ENCODE measurements around the gene IQSEC1.
A peak's percentile ranks its signal among the peaks of the same experiment; 100 is the strongest.

IQSEC1 gene

DNA sequence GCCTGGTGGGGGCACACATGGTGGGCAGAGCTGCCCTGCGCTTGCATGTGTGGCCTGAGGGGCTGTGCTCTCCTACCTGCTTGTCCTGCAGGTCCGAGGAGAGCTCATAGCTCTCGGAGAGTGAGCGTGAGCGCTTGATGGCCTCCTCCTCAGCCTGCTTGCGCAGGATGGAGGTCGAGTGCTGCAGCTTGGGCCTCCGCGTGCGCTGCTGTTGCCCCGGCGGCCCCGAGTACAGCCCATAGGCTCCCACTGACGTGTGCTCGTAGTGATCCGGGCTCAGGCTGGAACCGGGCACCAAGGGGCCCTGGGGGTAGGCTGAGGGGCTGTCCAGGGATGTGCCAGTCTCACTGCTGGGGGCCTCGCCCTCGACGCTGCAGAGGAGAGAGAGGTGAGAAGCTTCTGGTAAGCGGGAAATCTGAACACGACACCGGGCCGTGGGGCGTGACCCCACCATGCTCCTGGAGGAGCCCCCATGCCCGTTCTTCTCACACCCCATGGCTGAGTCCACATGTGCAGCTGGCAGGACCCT lies 131.7 kb downstream of the IQSEC1 start:
- Mint-ChIP-seq H3K27ac (no peak overlapping the region), H3K27me3 (ENCODE audit: low read depth) (no peaks in the 10 kb centered on the region), H3K36me3 (ENCODE audit: low read depth) (peaks cover 3% of the 10 kb centered on the region), H3K4me3 (no peak overlapping the region), H3K9me3 (no peaks in the 10 kb centered on the region), H3K4me1 (ENCODE audit: low read depth) (peaks cover 5% of the 10 kb centered on the region)

DNA sequence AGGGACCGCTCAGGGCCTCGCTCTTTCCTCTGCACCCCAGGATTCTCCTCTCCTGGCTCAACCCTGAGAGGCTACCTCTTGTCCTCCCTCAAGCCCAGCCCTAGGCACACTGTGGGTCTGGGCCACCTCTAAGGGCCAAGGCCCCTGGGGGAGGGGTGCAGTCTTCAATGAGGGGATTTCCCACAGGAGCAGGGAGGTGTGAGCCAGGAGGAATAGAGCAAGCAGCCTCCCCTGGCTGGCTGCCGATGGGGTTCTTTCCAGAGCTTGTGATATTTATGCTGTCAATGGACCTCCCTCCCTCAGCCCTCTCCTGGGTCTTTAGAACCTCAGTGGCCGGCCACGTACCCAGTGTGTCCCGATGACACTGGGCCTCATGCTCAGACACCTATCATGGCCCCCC lies 132.4 kb downstream of the IQSEC1 start:
- H3K27me3 Mint-ChIP-seq (ENCODE audit: low read depth) = no peaks in the 10 kb centered on the region
- H3K9me3 Mint-ChIP-seq = no peaks in the 10 kb centered on the region

DNA sequence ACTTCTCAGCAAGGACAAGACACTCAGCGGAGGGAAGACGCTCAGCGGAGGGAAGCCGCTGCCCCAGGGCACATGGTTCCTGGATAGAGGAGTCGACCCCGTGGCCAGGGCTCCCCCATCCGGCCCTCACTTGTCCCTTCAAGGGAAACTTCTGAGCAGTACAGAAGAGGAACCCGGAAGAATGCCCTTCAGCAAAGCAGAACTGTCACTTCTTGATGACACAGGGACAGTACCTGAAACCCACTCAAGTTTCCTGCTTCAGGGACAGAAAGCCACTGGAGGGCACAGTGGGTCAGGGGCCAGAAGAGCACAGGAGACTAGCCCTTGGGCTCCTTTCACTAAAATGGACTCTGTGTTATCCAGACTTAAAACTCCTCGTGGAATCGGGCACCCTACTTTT lies 134.1 kb downstream of the IQSEC1 start:
- Mint-ChIP-seq H3K4me1 (ENCODE audit: low read depth) (peaks cover 2% of the 10 kb centered on the region), H3K27ac (no peak overlapping the region), H3K36me3 (ENCODE audit: low read depth) (peaks cover 5% of the 10 kb centered on the region), H3K9me3 (no peaks in the 10 kb centered on the region), H3K4me3 (no peak overlapping the region), H3K27me3 (ENCODE audit: low read depth) (no peaks in the 10 kb centered on the region)

More for the DNA sequence above, 132.4 kb downstream of the IQSEC1 start:
- H3K4me1 Mint-ChIP-seq (ENCODE audit: low read depth) = peaks cover 2% of the 10 kb centered on the region
- H3K36me3 Mint-ChIP-seq (ENCODE audit: low read depth) = peaks cover 3% of the 10 kb centered on the region
- H3K4me3 Mint-ChIP-seq = no peak overlapping the region
- peak overlapping the region; percentile 20 for H3K27ac Mint-ChIP-seq

DNA sequence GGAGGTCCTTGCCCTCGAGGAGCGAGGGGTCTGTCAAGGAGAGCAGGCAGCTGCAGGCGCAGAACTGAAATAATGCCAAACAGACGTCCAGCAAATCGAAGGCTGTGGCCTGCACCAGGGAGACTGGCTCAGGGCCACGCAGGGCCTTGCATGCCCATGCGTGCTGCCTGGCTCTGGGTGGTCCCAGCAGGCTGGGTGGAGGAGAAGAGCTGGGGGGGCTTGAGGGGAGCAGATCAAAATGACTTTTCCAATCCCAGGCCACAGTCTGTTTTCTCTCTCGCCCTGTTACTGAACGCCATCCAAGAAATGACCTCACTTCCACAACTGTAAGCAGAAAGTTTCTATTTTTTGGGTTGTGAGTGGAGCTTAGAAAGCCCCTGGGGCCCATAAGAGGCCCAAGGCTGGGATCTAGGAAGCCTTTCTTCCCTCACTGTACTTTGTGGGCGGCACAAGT lies 134.9 kb downstream of the IQSEC1 start:
- Mint-ChIP-seq H3K9me3 (no peaks in the 10 kb centered on the region), H3K4me1 (ENCODE audit: low read depth) (peaks cover 2% of the 10 kb centered on the region), H3K27me3 (ENCODE audit: low read depth) (no peaks in the 10 kb centered on the region), H3K36me3 (ENCODE audit: low read depth) (peaks cover 5% of the 10 kb centered on the region), H3K4me3 (no peak overlapping the region), H3K27ac (no peak overlapping the region)

DNA sequence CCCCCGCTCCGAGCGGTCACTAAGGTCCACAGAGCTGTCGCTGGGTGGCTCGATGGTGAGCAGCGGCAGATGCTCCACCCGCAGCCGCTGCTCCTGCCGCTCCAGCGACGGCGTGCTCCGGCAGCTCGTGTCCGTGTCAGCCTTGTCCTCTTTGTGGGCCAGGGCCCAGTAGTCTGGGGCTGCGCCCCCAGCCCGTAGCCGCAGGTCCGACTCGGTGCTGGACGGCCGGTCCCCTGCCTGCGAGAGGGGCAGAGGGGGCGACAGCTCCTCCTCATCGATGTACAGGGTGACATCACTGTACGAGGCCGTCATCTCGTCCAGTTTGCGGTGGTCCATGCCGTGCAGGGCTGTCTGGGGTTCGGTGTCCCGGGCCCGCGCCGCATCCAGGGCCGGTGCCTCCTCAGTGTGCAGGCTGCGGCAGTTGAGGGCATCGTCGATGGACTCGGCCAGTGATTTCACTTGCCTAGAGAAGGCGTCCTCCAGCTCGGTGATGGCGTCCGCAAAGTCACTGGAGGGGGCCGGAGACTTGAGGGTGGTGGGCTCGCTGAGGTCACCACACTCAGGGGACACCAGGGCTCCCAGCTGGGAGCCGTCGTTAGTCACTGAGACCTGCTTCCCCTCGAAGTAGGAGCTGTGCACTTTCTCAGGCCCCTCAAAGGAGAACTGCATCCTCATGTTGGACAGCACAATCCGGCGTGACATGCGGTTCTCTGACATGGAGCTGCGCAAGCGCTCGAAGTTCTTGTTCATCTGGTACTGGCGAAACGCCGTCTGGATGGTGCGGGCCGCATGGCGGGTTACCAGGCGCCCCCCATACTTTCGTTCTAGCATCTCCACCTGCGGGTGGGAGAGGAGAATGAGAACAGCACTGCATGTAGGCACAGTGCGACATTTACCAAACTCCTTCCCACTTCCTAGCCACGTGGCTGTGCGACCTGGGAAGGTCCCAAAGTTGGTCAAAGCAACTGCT lies 137.1 kb downstream of the IQSEC1 start:
- Mint-ChIP-seq H3K4me3 (no peak overlapping the region), H3K27ac (no peak overlapping the region), H3K36me3 (ENCODE audit: low read depth) (peaks cover 2% of the 10 kb centered on the region), H3K9me3 (no peaks in the 10 kb centered on the region), H3K4me1 (ENCODE audit: low read depth) (peaks cover 2% of the 10 kb centered on the region), H3K27me3 (ENCODE audit: low read depth) (no peaks in the 10 kb centered on the region)

DNA sequence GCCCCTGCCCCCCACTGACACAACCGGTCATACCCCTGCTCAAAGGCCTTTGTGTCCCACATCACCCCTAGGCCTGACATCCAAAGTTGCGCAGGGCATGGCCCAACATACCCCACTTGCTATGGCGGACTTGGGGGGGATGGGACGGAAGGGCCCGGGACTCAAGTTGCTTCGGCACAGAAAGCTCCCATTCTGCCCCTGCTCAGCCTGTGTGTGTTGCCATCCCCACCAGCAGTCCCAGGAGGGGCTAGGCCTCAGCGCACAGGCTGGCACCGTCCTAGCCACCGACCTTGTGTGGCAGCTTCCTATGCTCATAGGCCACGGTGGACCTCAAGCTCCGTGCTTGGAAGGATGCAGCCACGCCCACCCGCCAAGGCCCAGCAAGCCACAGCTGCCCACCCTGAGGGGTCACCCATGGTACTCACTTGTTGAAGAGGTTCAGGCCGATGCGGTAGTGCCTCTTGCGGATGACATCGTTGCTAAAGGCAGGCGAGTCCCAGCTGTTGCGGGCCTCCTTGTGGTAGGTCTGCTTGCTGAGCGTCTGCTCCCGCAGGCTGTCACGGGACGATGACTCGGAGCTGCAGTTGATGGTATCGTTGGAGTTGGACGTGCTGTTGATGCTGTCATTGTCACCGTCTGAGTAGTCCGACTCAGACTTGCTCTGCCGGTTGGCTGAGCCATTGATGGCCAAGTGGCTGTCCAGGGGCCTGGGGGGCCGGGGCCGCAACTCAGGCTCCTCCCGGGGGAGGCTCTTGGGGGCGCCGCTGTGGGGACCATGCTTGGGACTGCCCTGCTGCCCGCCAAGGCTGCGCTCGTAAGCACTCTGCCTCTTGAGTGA lies 138.0 kb downstream of the IQSEC1 start:
- Mint-ChIP-seq H3K9me3 (no peaks in the 10 kb centered on the region), H3K4me1 (ENCODE audit: low read depth) (no peaks in the 10 kb centered on the region), H3K4me3 (no peak overlapping the region), H3K27me3 (ENCODE audit: low read depth) (no peaks in the 10 kb centered on the region), H3K36me3 (ENCODE audit: low read depth) (peaks cover 2% of the 10 kb centered on the region), H3K27ac (no peak overlapping the region)

DNA sequence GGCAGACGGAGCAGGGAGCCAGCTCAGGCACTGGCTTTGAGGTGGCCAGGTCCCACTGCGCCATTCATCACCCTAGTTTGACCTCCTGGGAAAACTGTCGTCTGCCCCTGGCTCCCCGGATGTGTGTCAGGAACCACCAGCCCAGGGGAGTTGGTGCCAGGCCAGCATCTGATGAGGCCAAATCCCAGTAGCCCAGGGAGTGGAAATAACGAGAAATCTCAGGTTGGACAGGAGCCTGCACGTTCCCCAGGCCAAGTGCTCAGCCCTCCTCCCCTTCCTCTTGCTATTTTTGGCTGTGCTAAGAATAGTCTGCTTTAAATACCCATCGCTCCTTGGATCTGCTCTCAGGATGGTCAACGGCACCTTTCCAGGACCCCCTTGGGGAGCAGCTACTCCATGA lies 138.8 kb downstream of the IQSEC1 start:
- H3K27me3 Mint-ChIP-seq (ENCODE audit: low read depth) = no peaks in the 10 kb centered on the region
- H3K4me1 Mint-ChIP-seq (ENCODE audit: low read depth) = peaks cover 7% of the 10 kb centered on the region
- H3K27ac Mint-ChIP-seq = no peak overlapping the region
- no peak overlapping the region for H3K4me3 Mint-ChIP-seq
- no peaks in the 10 kb centered on the region for H3K9me3 Mint-ChIP-seq
- peaks cover 5% of the 10 kb centered on the region for H3K36me3 Mint-ChIP-seq (ENCODE audit: low read depth)

DNA sequence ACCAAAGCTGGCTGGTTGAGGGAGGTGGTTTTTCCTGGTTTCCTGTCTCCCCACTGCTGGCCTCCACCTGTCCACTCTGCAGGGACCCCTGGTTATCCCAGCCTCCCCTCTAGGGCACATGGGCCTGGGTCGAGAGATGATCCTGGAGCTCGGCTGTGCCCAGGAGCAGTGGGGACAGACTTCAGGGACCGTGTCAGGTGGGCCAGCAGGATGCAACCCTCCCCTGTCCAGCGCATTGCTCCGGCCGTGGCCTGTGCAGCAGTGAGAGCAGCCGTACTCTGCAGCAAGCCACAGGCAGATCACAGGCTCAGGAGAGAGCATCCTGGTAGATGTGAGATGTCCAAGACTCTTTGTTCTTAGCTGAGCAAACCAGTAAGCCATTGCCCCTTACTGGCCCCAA lies 139.3 kb downstream of the IQSEC1 start:
- Mint-ChIP-seq H3K4me3 (no peak overlapping the region), H3K4me1 (ENCODE audit: low read depth) (peaks cover 7% of the 10 kb centered on the region), H3K9me3 (no peaks in the 10 kb centered on the region), H3K36me3 (ENCODE audit: low read depth) (peaks cover 5% of the 10 kb centered on the region), H3K27me3 (ENCODE audit: low read depth) (no peaks in the 10 kb centered on the region), H3K27ac (no peak overlapping the region)

DNA sequence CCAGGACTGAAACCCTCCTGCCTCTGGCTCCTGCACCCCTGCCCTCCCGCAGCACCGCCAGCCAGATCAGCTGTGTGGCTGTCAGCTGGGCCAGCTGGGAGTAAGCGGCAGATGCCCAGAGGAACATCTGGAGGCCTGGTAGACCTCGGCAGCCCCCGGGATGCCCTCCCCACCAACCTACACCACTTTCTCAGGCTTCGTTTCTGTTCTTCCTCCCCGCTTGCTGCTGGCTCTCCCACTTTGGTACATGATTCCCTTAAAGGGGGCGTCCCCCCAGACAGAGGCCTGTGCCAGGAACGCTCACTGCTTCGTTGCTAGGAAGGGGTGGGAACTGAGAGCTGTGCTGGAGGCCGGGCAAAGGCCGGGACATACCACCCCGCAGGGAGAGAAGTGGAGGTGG lies 140.5 kb downstream of the IQSEC1 start:
- H3K27ac Mint-ChIP-seq = no peak overlapping the region
- H3K27me3 Mint-ChIP-seq (ENCODE audit: low read depth) = no peaks in the 10 kb centered on the region
- peaks cover 5% of the 10 kb centered on the region for H3K36me3 Mint-ChIP-seq (ENCODE audit: low read depth)
- peaks cover 7% of the 10 kb centered on the region for H3K4me1 Mint-ChIP-seq (ENCODE audit: low read depth)
- no peaks in the 10 kb centered on the region for H3K9me3 Mint-ChIP-seq
- H3K4me3 Mint-ChIP-seq = no peak overlapping the region

DNA sequence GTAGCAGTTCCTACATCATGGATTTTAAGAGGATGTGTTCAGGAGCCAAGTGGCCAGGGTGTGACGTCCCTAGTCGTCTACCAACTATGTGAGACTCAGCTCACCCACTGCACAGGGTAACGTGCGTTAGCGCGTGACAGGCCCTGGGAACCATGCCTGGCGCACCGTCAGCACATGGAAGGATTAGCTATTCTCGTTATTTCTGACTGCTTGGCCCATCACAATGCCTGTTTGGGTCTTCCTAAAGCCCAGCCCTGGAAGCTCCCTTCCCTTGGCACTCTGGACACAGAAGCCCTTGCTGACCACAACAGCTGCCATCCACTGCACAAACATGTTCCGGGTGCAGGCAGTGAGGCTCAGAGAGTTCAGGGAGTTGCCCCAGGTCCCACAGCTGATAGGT lies 140.9 kb downstream of the IQSEC1 start:
- H3K27me3 Mint-ChIP-seq (ENCODE audit: low read depth) = no peaks in the 10 kb centered on the region
- H3K36me3 Mint-ChIP-seq (ENCODE audit: low read depth) = peaks cover 5% of the 10 kb centered on the region
- no peak overlapping the region for H3K4me3 Mint-ChIP-seq
- no peaks in the 10 kb centered on the region for H3K9me3 Mint-ChIP-seq
- H3K4me1 Mint-ChIP-seq (ENCODE audit: low read depth) = peaks cover 7% of the 10 kb centered on the region
- H3K27ac Mint-ChIP-seq = no peak overlapping the region

DNA sequence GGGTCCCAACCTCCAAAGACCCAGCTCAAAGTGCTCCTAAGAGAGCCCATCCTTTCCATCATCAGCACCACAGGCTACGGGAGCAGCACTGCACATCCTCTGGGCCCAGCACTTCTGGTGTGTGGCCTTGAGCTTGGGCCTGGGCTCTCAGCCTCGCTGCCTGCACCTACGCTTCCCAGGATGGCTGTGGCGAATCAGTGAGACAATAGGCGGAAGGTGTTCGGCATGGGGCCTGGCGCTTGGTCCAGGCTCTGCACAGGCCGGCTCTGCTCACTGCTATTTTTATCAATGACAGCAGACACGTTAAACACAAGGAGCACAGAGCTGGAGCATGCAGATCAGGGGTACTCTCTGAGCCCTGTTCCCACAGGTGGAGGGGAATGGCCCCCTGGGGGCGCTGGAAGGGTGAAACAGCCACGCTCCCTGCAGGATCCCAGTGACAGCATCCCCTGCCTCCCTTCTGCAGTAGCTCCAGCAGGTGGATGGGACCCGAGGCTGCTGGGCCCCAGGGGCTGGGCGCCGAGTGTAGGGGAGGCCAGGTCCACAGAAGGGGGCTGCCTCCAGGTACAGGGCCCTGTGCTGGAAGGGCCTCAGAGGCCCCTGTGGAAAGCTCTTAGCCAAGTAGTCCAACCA lies 141.8 kb downstream of the IQSEC1 start:
- Mint-ChIP-seq H3K9me3 (no peaks in the 10 kb centered on the region), H3K36me3 (ENCODE audit: low read depth) (peaks cover 5% of the 10 kb centered on the region), H3K4me3 (no peak overlapping the region), H3K4me1 (ENCODE audit: low read depth) (peaks cover 7% of the 10 kb centered on the region), H3K27ac (no peak overlapping the region), H3K27me3 (ENCODE audit: low read depth) (no peaks in the 10 kb centered on the region)

DNA sequence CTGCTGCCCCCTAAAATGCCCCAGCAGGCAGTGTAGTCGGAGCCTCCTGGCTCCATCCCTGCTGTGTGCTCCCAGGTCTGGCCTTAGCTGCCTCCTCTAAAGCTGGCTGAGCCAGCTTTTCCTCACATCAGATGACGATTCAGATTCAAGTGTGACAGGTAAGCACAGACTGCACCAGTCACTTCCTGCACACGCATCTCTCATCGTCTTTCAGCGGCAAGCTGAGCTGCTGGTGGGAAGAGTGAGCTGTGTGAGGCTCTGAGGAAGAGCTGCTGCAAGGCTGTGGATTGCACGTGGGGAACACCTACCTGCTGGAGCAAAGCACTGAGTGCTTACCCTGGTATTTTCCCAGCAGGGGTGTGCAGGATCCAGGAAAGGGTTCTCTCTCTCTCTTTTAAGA lies 143.4 kb downstream of the IQSEC1 start:
- H3K9me3 Mint-ChIP-seq = no peaks in the 10 kb centered on the region
- H3K36me3 Mint-ChIP-seq (ENCODE audit: low read depth) = peaks cover 9% of the 10 kb centered on the region
- no peak overlapping the region for H3K4me3 Mint-ChIP-seq
- H3K27ac Mint-ChIP-seq = peak overlapping the region; percentile 79
- H3K27me3 Mint-ChIP-seq (ENCODE audit: low read depth) = no peaks in the 10 kb centered on the region
- H3K4me1 Mint-ChIP-seq (ENCODE audit: low read depth) = peaks cover 7% of the 10 kb centered on the region

DNA sequence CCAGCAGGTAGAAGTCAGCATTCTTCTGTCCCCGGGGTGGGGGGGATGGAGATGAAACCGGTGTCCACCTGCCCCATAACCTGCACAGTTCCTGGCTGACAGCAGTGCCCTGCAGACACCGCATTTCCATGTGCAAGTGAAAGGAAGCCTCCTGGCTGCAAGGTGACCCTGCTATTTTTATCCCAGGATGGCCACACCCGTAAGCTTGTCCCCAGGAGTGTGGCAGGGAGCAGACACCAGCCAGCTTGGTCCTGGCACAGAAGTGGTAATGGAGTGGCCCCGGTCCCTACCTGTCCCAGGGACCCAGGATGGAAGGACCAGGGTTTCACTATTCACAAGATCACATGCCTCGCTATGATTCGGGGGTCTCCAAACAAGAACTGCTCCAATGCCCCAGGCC lies 146.6 kb downstream of the IQSEC1 start:
- Mint-ChIP-seq H3K4me3 (no peak overlapping the region), H3K36me3 (ENCODE audit: low read depth) (peaks cover 10% of the 10 kb centered on the region), H3K4me1 (ENCODE audit: low read depth) (peaks cover 7% of the 10 kb centered on the region)

DNA sequence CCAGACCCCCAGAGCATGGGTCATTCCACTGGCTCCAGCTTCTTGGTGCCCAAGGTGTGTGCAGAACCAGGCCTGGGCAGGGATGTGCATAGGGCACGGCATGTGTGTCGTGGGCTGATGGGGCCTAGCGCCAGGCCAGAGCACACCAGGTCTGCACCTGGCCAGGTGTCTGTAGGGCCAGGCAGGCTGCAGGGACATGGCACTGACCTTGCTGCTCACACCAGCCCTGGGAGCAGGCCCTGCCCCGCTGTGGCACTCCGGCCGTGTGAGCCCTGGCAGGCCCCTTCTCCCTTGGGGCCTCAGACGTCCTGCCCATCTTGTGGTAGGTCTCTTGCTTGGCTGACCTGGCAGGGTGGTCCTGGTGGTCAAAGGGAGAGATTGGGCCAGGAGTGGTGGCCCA lies 147.6 kb downstream of the IQSEC1 start:
- Mint-ChIP-seq H3K4me3 (no peak overlapping the region), H3K36me3 (ENCODE audit: low read depth) (peaks cover 13% of the 10 kb centered on the region), H3K9me3 (no peaks in the 10 kb centered on the region), H3K27ac (no peak overlapping the region), H3K27me3 (ENCODE audit: low read depth) (no peaks in the 10 kb centered on the region), H3K4me1 (ENCODE audit: low read depth) (peaks cover 7% of the 10 kb centered on the region)

More for the DNA sequence above, 146.6 kb downstream of the IQSEC1 start:
- Mint-ChIP-seq H3K9me3 (no peaks in the 10 kb centered on the region), H3K27me3 (ENCODE audit: low read depth) (no peaks in the 10 kb centered on the region), H3K27ac (no peak overlapping the region)
